HG03342 (cell line): Measurements from ENCODE around the gene ZNF579.
A peak's percentile ranks its signal among the peaks of the same experiment; 100 is the strongest.
"Not testable (repeated sequence)": the region's sequence is repeated elsewhere in the genome, so short reads cannot be mapped to it uniquely, and the experiment has no call there.

Experiments
- ATAC-seq: cut with Tn5 transposase; IDR thresholded peaks from one replicate; pipeline ENCODE4 v1.9.1; 2021; ENCODE audit warnings: mild to moderate bottlenecking, moderate library complexity; ENCODE audit not compliant: unreplicated experiment

ZNF579 gene

DNA sequence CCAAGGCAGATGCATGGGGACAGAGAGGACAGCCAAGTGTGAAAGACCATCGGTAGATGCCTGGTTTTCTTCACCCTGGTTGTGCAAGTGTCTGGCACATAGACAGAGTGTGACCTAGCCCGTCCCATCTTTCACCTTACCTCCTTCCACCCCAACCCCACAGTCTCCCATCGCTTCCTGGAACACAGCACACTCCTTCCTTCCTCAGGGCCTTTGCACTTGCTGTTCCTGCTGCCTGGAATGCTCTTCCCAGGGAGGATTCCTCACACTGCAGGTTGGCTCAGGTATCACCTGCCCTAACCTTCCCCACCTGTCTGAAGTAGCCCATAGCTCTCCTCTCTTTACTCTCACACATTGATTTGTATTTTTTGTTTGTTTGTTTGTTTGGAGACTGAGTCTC is 15.7 kb upstream of the ZNF579 start:
- ATAC-seq = no peak

DNA sequence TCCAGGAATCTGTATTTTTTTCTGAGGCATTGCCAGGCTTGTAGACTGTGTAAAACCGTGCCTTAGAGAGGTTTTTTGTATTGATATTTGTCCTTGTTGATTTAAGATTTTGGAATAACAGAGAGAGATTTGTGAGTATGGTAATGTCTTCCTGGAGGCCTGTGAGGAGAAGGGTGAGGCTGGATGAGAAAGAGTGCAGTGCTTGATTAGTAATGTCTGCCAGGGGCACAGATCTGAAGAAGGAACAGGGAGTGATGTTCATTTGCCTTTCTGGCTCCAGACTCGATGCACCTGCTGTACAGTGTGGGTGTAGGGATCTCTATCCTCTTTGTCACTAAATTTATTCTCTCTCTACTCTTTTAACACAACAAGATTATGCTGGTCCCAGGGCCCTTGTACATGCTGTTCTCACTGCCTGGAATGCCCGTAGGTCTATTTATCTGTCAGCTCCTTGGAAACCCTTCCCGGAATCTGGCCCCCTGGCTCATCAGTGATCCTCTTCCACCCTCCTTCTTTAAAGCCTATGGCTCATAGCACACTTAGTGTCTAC is 14.4 kb upstream of the ZNF579 start:
- ATAC-seq = no peak

DNA sequence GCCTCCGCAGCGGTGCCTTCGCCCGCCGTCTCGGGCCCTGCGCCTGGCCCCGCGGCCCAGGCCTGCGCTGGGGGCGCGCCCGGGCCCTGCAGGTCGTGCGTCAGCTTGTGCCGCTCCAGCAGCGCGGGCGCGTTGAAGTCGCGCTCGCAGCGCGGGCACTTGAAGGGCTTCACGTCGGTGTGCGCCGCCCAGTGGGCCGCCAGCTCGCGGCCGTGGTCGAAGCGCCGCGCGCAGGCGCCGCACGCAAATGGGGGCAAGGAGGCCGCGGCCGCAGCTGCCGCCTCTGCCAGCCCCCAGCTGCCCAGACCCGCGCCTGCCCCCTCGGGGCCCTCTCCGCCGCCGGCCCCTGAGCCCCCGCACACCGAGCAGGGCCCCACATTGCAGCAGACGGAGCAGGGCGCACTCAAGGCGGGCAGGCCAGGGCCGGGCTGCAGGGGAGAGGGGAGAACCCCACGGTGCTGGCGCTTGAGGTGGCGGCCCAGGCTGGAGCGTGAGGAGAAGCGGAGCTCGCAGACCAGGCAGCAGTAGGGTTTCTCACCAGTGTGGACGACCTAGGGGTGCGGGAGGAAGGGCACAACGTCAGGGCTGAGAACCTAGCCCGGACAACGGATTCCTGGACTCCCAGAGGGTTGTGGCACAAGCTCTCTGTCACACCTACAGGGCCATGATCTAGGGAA is 12.6 kb upstream of the ZNF579 start:
- ATAC-seq = no peak

DNA sequence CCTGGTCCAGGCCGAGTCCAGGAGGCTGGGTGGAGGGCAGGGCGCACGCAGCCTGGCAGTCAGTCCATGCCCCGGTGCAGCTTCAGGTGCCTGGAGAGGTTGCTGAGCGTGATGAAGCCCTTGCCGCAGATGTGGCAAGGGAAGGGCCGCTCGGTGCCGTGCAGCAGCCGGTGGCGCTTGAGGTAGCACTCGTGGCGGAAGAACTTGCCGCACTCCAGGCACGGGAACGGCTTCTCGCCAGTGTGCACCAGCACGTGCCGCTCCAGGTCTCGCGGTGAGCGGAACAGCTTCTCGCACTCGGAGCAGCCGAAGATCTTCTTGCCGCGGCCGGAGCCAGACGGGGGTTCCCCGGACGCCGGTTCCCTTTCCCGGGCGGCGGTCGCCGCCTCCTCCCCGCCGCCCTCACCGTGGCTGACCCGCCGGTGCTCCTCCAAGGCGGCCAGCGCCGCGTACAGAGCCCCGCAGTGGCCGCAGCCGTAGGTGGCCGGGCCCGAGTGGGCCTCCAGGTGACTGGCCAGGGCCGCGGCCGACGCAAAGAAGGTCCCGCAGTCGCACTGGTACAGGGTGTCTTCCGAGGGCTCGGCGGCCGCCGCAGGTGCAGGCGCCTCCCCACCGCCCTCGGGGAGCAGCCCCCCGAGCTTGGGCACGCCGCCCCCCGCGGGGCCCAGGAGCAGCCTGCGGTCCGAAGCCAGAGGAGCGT is 11.9 kb upstream of the ZNF579 start:
- no peak for ATAC-seq

DNA sequence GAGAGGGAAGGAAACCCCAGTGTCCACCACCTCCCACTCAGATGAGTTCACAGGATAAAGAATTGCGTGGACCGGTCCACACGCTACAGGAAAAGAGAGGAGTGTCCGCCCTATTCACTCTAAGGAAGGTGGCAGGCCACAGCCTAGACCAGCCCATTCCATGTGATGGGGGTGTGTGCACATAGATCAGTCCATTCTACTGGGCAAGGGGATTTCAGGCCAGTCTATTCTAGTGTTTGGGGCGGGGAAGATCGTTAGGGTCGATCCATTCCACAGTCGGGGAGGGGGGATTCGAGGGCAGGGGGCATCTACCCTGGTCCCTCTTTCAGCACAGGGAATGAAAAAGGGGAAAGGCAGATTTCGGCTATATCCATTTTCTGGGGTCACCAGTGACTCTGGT is 10.9 kb upstream of the ZNF579 start:
- ATAC-seq = no peak

DNA sequence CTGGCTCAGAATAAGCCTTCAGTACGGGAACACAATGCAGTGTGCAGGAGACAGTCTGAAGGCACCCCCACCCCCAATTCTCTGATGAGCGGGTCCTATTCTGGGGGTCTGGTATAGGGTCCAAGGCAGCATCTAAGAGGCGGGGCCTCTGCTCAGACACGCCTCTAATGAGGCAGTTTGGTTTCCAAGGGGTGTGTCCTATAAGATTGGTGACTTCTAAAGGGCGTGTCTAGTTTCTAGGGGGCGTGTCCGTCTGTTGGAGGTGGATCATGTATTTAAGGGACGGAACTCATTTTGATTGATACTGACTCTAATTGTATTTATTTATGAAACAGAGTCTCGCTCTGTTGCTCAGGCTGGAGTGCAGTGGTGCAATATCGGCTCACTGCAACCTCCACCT is 10.0 kb upstream of the ZNF579 start:
- no peak for ATAC-seq

DNA sequence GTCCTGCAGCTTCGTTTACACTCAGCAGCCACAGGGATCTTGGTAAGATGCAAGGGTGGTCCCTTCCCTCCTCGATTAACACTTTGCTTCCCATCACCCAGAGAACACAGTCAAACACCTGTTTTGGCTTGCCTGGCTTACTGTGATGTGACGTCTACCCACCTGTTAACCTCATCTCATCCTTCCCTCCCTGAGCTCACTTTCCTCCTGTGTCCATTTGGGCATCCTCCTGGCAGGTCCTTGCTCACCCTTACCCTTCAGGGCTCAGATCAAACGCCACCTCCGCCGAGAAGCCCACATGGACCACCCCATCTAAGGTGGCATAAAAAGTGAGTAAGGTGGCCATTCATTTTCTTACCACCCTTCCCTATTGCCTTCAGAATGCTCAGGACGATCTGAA is 9.5 kb upstream of the ZNF579 start:
- ATAC-seq = no peak

DNA sequence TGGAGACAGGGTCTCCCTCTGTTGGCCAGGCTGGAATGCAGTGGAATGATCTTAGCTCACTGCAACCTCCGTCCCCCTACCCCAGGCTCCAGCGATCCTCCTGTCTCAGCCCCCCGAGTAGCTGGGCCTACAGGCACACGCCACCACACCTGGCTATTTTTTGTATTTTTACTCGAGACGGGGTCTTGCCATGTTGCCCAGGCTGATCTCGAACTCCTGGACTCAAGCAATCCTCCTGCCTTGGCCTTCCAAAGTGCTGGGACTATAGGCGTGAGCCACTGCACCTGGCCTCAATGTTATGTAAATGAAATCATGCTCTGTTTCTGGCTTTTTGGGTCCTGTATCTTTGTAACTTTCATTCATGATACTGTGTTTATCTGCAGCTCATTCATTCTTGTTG is 8.1 kb upstream of the ZNF579 start:
- ATAC-seq = no peak

DNA sequence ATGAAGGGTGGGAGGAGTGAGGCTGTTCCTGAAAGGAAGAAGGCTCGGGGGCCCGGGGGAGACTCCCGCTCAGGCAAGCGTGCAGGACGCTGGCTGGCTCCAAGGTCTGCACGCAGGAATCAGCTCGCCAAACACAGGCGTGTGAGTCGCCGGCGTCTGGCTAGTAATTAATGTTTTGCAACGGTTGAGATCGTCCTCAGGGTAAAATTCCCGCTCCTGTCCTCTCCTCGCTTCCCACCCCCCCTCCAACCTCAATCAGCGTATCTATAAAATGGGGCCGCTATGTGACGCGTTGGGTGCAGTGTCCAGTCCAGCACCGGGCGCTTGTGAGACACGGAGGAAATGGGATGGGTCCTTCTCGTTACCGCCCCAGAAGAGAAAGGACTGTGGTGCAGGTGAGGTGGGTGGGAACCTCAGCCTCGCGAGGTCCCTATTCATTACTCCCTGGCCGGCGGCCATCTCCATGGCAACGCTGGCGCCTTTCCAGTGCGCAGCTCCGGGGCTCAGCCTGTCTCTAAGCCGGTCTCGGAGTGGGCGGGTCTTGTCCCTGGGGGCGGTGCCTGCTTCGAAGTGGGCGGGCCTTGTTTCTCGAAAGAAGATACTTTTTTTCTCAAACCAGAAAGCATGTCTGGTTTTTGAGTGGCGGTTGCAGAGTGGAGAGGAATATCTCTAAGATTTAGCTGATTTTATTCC is 6.5 kb upstream of the ZNF579 start:
- ATAC-seq = peak; percentile 88

DNA sequence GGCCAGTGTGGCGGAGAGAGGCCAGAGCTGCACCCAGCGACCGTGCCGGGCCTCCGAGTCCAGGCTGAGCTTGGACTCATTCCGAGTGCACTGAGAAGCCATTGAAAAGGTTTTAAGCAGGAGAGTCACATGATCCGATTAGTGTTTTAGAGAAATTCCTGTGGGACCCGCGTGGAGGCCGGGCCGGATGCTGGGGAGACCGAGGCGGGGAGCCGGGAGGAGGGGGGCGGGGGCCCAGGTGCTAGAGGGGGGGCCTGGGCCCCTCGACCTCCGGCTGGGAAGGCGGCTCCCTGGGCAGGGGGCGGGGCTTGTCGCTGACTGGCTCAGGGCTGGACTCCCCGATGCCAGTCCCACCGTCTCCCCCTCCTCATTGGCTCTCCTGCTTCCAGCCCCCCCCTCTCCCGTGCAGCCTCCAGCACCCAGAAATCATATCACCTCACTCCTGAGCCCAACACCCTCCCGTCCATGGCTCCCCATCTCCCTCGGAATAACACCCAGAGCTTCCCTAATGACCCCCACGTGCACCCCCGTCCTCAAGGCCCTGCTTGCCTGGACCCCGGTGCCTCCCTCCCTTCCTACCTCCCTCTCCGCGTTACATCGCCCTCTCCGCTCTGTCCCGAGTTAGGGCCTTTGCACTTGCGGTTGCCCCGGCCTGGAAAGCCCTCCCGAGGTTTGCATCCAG is 5.2 kb upstream of the ZNF579 start:
- ATAC-seq = no peak

DNA sequence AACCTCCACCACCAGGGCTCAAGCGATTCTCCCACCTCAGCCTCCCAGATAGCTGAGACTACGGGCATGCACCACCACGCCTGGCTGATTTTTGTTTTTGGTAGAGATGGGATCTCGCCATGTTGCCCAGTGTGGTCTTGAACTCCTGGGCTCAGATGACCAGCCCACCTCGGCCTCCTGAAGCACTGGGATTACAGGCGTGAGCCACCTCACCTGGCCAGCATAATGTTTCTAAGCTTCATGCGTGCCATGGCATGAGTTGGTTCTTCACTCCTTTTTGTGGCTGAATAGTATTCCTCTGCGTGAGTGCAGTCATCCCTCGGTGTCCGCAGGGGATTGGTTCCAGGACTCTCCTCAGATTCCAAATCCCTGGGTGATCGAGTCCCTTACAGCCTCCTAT is 4.2 kb upstream of the ZNF579 start:
- ATAC-seq = no peak

DNA sequence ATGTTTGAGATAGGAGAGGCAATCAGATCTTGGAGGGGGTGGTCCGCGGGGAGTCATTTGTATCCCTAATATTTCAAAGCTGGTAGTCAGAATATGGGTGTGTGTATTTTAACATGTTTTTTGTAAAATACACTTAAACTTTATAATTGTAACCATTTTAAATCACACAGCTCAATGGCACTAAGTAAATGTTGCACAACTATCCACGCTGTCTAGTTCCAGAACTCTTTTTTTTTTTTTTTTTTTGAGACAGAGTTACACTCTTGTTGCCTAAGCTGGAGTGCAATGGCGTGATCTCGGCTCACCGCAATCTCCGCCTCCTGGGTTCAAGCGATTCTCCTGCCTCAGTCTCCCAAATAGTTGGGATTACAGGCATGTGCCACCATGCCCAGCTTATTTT is 3.2 kb upstream of the ZNF579 start:
- ATAC-seq = not testable (repeated sequence)

DNA sequence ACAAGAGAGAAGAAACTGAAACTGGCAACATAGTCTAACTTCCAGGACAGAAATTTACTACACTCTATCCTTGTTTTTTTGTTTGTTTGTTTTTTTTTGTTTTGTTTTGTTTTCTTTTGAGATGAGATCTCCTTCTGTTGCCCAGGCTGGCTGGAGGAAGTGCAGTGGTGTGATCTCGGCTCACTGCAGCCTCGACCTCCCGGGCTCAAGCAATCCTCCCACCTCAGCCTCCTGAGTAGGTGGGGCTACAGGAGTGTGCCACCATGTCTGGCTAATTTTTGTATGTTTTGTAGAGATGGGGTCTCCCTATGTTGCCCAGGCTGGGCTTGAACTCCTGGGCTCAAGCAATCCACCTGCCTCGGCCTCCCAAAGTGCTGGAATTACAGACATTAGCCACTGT is 1.6 kb upstream of the ZNF579 start:
- not testable (repeated sequence) for ATAC-seq

DNA sequence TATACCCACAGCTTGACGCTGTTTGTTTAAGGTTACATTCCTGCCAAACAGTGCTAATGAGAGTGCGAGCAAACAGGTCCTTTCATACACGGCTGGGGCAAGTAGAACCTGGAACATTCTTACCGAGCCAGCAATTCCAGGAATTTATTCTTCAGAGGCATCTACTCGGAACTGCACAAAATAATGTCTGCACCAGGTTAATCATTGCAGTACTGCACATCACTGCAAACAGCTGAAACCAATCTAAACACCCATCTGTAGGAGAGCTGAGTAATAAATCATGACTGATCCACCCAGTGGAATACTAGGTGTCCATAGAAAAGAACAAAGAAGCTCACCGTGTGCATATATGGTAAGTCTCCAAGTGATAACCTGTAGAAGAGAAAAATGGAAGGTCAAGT is 1.2 kb upstream of the ZNF579 start:
- ATAC-seq = no peak

DNA sequence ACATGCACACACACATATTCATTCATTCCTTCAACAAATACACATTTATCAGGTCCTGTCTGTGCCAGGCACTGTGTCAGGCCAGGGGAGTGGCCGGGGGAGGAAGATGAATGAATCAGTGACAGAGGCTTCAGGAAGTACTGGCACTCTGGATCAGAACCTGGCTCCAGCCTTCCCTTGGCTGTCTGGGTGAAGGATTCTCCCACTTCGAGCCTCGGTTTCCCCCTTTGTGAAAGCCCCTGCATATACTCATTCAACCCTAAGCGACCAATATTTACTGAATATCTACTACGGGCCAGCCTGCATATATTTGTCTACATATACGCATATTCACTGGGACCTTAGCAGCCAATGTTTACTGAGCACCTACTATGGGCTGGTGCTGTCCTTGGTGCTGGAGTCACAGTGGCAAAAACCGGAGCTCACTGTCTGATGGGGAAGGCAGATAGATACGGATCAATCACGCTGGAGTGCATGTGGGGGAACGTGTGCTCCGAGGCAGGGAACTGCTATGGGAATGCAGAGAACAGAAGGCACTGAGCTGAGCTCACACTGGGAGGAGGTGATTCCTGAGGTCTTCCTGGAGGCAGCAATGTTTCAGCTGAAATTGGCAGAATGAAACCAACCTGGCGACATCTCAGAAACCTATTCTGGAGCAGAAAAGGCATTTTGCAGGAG is 636 bp upstream of the ZNF579 start:
- ATAC-seq = no peak

DNA sequence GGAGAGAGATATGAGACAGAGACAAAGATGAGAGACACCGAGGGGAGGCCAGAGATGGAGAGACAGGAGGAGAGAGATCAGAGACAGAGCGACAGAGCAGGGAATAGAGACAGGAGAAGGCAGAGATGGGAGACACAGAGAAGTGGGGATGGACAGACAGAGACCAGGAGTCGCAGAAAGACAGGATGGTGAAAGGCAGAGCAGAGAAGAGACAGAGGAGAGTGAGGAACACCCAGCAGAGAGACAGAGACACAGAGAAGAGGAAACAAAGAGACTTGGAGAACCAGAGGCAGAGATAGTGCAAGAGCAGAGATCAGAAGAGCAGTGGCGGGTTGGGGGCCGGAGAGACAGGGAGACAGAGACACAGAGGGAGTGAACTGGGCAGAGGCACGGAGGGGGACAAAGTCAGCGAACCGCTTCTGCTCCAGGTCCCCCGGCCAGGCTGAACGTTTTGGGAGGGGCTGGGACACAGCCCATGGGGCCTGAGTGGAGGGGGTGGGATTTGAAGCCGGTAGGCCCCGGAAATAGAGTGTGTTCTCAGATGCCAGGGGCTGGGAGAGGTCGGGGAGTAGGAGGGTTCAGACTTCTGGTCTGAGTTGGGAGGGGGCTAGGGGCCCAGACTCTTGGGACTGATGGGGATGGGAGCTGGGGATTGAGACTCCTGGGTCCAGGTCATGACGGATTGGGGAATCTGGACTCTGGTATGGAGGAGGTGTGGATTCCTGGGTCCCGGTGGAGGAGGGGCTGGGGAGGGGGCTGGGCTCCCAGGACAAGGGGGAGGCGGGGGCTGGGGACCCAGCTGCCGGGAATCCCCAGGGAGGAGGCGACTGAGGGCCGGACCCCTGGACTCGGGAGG is 654 bp downstream of the ZNF579 start:
- ATAC-seq = no peak

DNA sequence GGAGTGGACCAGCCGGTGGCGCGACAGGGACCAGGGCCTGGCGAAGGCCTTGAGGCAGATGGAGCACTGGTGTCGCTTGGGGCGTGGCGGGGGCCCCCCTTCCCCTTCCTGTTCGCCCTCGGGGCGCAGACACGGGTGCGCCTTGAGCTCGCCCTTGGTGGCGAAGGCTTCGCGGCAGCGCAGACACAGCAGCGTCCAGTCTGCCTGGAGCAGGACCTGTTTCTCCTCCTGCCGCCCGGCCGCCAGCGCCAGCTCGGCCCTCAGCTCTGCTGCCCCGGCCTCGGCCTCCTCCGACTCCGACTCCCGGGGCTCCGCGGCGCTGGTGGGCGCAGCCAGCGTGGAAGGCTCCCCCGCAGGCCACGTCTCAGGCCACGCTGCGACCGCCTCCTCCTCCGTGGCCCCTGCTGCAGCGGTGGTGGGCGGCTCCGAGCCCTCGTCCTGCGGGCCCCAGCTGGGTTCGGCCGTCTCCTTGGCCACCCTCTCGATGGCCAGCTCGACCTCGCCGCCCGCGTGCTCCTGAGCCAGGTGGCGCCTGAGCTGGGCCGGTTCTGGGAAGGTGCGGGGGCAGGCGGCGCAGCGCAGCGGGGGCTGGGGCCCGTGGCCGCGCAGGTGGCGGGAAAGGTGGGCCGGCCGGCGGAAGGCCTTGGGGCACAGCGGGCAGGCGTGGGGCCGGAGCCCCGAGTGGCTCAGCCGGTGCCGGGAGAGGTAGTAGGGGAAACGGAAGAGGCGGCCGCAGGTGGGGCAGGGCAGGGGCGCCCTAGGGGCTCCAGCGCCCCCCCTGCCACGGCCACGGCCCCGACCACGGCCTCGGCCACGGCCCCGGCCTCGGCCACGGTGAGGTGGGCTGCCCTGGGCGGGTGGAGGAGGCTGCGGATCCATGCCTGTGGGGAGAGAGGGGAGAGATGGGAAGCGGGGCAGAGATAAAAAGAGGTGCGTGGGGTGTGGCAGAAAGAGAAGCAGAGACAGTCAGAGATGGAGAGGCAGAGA is 1.6 kb downstream of the ZNF579 start:
- no peak for ATAC-seq

DNA sequence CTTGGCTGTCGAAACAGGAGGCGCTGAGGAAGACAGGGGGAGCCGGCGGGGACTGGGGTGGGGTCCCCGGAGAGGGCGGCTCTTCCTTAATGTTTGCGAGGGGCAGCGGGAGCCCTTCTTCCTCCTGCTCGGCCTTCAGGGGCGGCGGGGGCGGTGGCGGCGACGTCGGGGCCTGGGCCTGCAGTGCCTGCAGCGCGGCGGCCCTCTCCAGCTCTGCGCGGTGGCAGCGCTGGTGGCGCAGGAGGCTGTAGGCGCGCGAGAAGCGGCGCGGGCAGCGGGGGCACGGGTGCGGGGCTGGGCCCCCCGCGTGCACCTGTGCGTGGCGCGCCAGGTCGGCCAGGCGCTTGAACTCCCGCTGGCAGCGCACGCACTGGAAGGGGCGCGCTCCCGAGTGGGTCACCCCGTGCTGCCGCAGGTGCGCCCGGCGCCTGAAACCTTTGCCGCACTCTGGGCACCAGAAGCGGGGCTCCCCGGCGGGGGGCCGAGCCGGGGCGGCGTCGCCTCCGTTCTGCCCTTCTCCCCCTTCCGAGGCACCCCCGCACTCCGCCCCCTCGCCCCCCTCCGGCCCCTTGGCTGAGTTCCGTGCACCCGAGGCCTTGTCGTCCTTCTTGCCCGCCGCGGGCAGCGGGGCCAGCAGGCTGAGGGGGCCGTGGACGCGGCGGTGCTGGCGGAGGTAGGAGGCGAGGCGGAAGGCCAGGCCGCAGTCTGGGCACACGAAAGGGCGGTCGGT is 2.5 kb downstream of the ZNF579 start:
- no peak for ATAC-seq
